Neural cell (in vitro differentiated cells): ENCODE results near the gene CTSH. TPM values are rescaled to one million over a fixed set of nuclear protein-coding genes. Genes with fewer than 3 reads are reported as not detected.

ENCODE experiments used
- H2AFZ ChIP-seq: fragments of 200-600, 300-800 bp; sonication (generic), shearing (Covaris generic); 2 replicates; pipeline ENCODE4 v1.6.0; 2014; ENCODE audit warnings: low read depth, mild to moderate bottlenecking, antibody characterized with exemption, low read length, moderate library complexity
- H3F3A ChIP-seq: fragments of 200-600 bp; shearing (Covaris generic); 2 replicates; pipeline ENCODE4 v1.6.1; 2016; ENCODE audit warnings: mild to moderate bottlenecking, moderate library complexity, mixed read lengths, antibody characterized with exemption, low read length; ENCODE audit not compliant: insufficient read depth, poor library complexity, severe bottlenecking
- H3K27ac ChIP-seq: fragments of 200-600, 300-800 bp; sonication (generic), shearing (Covaris generic); 2 replicates; pipeline ENCODE4 v1.5.1; 2014; ENCODE audit warnings: mild to moderate bottlenecking, low read length, moderate library complexity
- H3K27me3 ChIP-seq: fragments of 300-800, 200-600 bp; sonication (generic), shearing (Covaris generic); 2 replicates; pipeline ENCODE4 v1.6.0; 2014; ENCODE audit warnings: mild to moderate bottlenecking, low read depth, low read length, moderate library complexity; ENCODE audit not compliant: insufficient read depth
- H3K36me3 ChIP-seq: fragments of 300-800, 200-600 bp; sonication (generic), shearing (Covaris generic); 2 replicates; pipeline ENCODE4 v1.5.1; 2014; ENCODE audit warnings: mild to moderate bottlenecking, antibody characterized with exemption, low read length, moderate library complexity; ENCODE audit not compliant: insufficient read depth
- H3K4me2 ChIP-seq: fragments of 300-800, 200-600 bp; sonication (generic), shearing (Covaris generic); 2 replicates; pipeline ENCODE4 v1.6.0; 2014; ENCODE audit warnings: mild to moderate bottlenecking, low read length
- H3K4me3 ChIP-seq: fragments of 300-800, 200-600 bp; sonication (generic), shearing (Covaris generic); 2 replicates; pipeline ENCODE4 v1.5.1; 2014; ENCODE audit warnings: mild to moderate bottlenecking, low read length, moderate library complexity
- H3K79me2 ChIP-seq: fragments of 200-600 bp; shearing (Covaris generic); replicated peaks from 2 replicates; pipeline ENCODE4 v1.6.0; 2014; ENCODE audit warnings: mild to moderate bottlenecking, low read length, moderate library complexity; ENCODE audit not compliant: insufficient read depth
- H3K9ac ChIP-seq: fragments of 300-800, 200-600 bp; sonication (generic), shearing (Covaris generic); 2 replicates; pipeline ENCODE4 v1.6.1; 2016; ENCODE audit warnings: mild to moderate bottlenecking, low read length, mixed read lengths
- H3K9me2 ChIP-seq: fragments of 200-600 bp; shearing (Covaris generic); 2 replicates; pipeline ENCODE4 v1.6.1; 2016; ENCODE audit warnings: mild to moderate bottlenecking, low read length, mixed read lengths; ENCODE audit not compliant: insufficient read depth
- H3K9me3 ChIP-seq: fragments of 200-600, 300-800 bp; sonication (generic), shearing (Covaris generic); 2 replicates; pipeline ENCODE4 v1.6.1; 2016; ENCODE audit warnings: mild to moderate bottlenecking, mixed run types, low read length, moderate library complexity, mixed read lengths
- H4K20me1 ChIP-seq: fragments of 200-600 bp; shearing (Covaris generic); 2 replicates; pipeline ENCODE4 v1.6.1; 2016; ENCODE audit warnings: mild to moderate bottlenecking, mixed run types; ENCODE audit not compliant: insufficient read depth
- EZH2 ChIP-seq: fragments of 200-600, 300-800 bp; shearing (Covaris generic), sonication (generic); IDR thresholded peaks from 2 replicates; pipeline ENCODE4 v1.6.1; 2014; ENCODE audit warnings: antibody characterized with exemption, low read length, borderline replicate concordance, mild to moderate bottlenecking; ENCODE audit not compliant: insufficient read depth, poor library complexity, severe bottlenecking
- MXI1 ChIP-seq: fragments of 450-650 bp; conservative IDR thresholded peaks from 2 replicates; pipeline ENCODE4 v1.6.1; 2014; ENCODE audit warnings: antibody characterized with exemption, mild to moderate bottlenecking; ENCODE audit not compliant: poor library complexity, severe bottlenecking
- POLR2AphosphoS5 ChIP-seq: IDR thresholded peaks from 2 replicates; pipeline ENCODE4 v1.6.1; 2012
- RAD21 ChIP-seq: fragments of 450-650 bp; conservative IDR thresholded peaks from 2 replicates; pipeline ENCODE4 v1.6.1; 2014; ENCODE audit warnings: antibody characterized with exemption, mild to moderate bottlenecking, moderate library complexity
- REST ChIP-seq: IDR thresholded peaks from 2 replicates; pipeline ENCODE4 v1.6.1; 2012; ENCODE audit warnings: borderline replicate concordance
- SMC3 ChIP-seq: fragments of 450-650 bp; conservative IDR thresholded peaks from 2 replicates; pipeline ENCODE4 v1.6.1; 2014; ENCODE audit warnings: antibody characterized with exemption, mild to moderate bottlenecking, moderate library complexity; ENCODE audit not compliant: poor library complexity
- polyA minus RNA-seq: library from RNA; depleted of rRNA, polyadenylated mRNA; stranded (reverse); fragments of >200 nt; gene quantifications from 2 replicates; pipeline ENCODE4 v1.2.3, GENCODE V29; 2014
- polyA plus RNA-seq: library from polyadenylated mRNA; depleted of rRNA; stranded (reverse); fragments of >200 nt; gene quantifications from 2 replicates; pipeline ENCODE4 v1.2.3, GENCODE V29; 2014
- TF ChIP-seq, protein P1 (sequence below): fragments of 450-650 bp; IDR thresholded peaks from 2 replicates; pipeline ENCODE4 v1.5.1; 2014; ENCODE audit warnings: antibody characterized with exemption, mild to moderate bottlenecking, moderate library complexity; ENCODE audit not compliant: poor library complexity, severe bottlenecking

CTSH gene
- polyA plus RNA-seq = 3.3 and 4.1 TPM in 2 replicates
- polyA minus RNA-seq = 1.7 TPM in 1 of 2 replicates, not detected in the other

GRCh38 chr15:78944669-78945407 is at the start of gene CTSH:
Gene CTSH (minus strand): TSS chr15:78945046. CDS start chr15:78944981, 65 bp downstream.
- Histone ChIP-seq H4K20me1 (no peaks in the 10 kb centered on the region), H3K9me2 (no peaks in the 10 kb centered on the region), H3K9me3 (no peaks in the 10 kb centered on the region), H3K4me2 (peak within 1 kb of the TSS; percentile 62), H3K27me3 (peaks cover 21% of the 10 kb centered on the region), H3K36me3 (no peaks in the 10 kb centered on the region), H3F3A (no peaks in the 10 kb centered on the region), H3K9ac (peak within 1 kb of the TSS; percentile 51), H3K4me3 (peak within 1 kb of the TSS; percentile 69), H3K79me2 (no peaks in the 10 kb centered on the region), H2AFZ (peak within 1 kb of the TSS; percentile 45), H3K27ac (no peak within 1 kb of the TSS)
- TF ChIP-seq MXI1 (peak; percentile 6), REST (no peak), RAD21 (peak; percentile 32), SMC3 (peak; percentile 36), EZH2 (no peak), POLR2AphosphoS5 (peak; percentile 14)
- TF ChIP-seq, protein P1, sequence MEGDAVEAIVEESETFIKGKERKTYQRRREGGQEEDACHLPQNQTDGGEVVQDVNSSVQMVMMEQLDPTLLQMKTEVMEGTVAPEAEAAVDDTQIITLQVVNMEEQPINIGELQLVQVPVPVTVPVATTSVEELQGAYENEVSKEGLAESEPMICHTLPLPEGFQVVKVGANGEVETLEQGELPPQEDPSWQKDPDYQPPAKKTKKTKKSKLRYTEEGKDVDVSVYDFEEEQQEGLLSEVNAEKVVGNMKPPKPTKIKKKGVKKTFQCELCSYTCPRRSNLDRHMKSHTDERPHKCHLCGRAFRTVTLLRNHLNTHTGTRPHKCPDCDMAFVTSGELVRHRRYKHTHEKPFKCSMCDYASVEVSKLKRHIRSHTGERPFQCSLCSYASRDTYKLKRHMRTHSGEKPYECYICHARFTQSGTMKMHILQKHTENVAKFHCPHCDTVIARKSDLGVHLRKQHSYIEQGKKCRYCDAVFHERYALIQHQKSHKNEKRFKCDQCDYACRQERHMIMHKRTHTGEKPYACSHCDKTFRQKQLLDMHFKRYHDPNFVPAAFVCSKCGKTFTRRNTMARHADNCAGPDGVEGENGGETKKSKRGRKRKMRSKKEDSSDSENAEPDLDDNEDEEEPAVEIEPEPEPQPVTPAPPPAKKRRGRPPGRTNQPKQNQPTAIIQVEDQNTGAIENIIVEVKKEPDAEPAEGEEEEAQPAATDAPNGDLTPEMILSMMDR = no peak

- Histone ChIP-seq H3F3A (no peaks in the 10 kb centered on the region), H3K4me2 (no peak overlapping the region), H4K20me1 (no peaks in the 10 kb centered on the region), H3K27ac (no peak overlapping the region), H3K4me3 (no peak overlapping the region), H3K9ac (no peak overlapping the region), H2AFZ (no peak overlapping the region), H3K9me3 (no peaks in the 10 kb centered on the region), H3K79me2 (no peaks in the 10 kb centered on the region), H3K27me3 (no peaks in the 10 kb centered on the region), H3K36me3 (no peaks in the 10 kb centered on the region), H3K9me2 (no peaks in the 10 kb centered on the region)
- TF ChIP-seq MXI1 (no peak), REST (no peak)
Observed at GRCh38 chr15:78993931-78994530, 49.2 kb upstream of the CTSH start.
